Peyer's patch (tissue), 4 donors: ENCODE data around the gene SPEM3. TPM values are rescaled to one million over a fixed set of nuclear protein-coding genes. Genes with fewer than 3 reads are reported as not detected.
A peak's percentile ranks its signal among the peaks of the same experiment; 100 is the strongest.
"Not testable (repeated sequence)": the region's sequence is repeated elsewhere in the genome, so short reads cannot be mapped to it uniquely, and the experiment has no call there.

Experiments
- DNase-seq, 3 donors: peaks; one replicate each; pipeline ENCODE4 v3.0.0-alpha.2; 2017 to 2019
- H3K27ac ChIP-seq, 4 donors: fragments of 200-600 bp; sonication (generic); one replicate each; pipeline ENCODE4 v1.5.1; 2016 to 2019
- H3K27me3 ChIP-seq, 2 donors: fragments of 200-600 bp; sonication (generic); one replicate each; pipeline ENCODE4 v1.5.1; 2019
- H3K36me3 ChIP-seq, 3 donors: fragments of 200-600 bp; sonication (generic); one replicate each; pipeline ENCODE4 v1.5.1; 2016 to 2019
- H3K4me1 ChIP-seq, 4 donors: fragments of 200-600 bp; sonication (generic); one replicate each; pipeline ENCODE4 v1.5.1; 2016 to 2019
- H3K4me3 ChIP-seq, 4 donors: fragments of 200-600 bp; sonication (generic); 1 replicate in 3 of 4; 2 replicates in 1 of 4; pipeline ENCODE4 v1.5.1; 2016 to 2019; ENCODE audit warnings: mild to moderate bottlenecking in 1 of 4
- H3K9me3 ChIP-seq, 4 donors: fragments of 200-600 bp; sonication (generic); one replicate each; pipeline ENCODE4 v1.5.1; 2016 to 2019; ENCODE audit warnings: mild to moderate bottlenecking in 1 of 4
- POLR2A ChIP-seq, 2 donors: fragments of 450-650 bp; IDR thresholded peaks; one replicate each; pipeline ENCODE4 v1.5.1; 2017; ENCODE audit warnings: antibody characterized with exemption in 2 of 2, mild to moderate bottlenecking in 2 of 2, moderate library complexity in 2 of 2
- total RNA-seq, 4 donors: library from RNA; depleted of rRNA; stranded (reverse); fragments of >200 nt; gene quantifications; one replicate each; pipeline ENCODE4 v1.1.0, GENCODE V29; 2016
- TF ChIP-seq, protein P1 (sequence below), 6 experiments: fragments of 450-650 bp in 4 of 6; fragments of 200-600 bp in 2 of 6; sonication (generic) in 1 of 6; IDR thresholded peaks; one replicate each; pipeline ENCODE4 v1.5.1; 2017 to 2019; ENCODE audit warnings: antibody characterized with exemption in 6 of 6, mild to moderate bottlenecking in 3 of 6, moderate library complexity in 1 of 6

Gene SPEM3
- total RNA-seq, 4 donors from 2014 or later: not detected

GRCh38 chr17:7468804-7469389 is 40.2 kb downstream of the SPEM3 start:
- Histone ChIP-seq H3K36me3 (peaks cover 0 to 18% (median 0%) of the 10 kb centered on the region in 3 donors), H3K4me1 (peaks cover 0 to 24% (median 2%) of the 10 kb centered on the region in 4 donors), H3K4me3 (no peak overlapping the region), H3K9me3 (no peaks in the 10 kb centered on the region), H3K27ac (no peak overlapping the region), H3K27me3 (no peaks in the 10 kb centered on the region)
- TF ChIP-seq POLR2A (IDR thresholded peaks at IDR 0.05): no peak
- TF ChIP-seq, protein P1, sequence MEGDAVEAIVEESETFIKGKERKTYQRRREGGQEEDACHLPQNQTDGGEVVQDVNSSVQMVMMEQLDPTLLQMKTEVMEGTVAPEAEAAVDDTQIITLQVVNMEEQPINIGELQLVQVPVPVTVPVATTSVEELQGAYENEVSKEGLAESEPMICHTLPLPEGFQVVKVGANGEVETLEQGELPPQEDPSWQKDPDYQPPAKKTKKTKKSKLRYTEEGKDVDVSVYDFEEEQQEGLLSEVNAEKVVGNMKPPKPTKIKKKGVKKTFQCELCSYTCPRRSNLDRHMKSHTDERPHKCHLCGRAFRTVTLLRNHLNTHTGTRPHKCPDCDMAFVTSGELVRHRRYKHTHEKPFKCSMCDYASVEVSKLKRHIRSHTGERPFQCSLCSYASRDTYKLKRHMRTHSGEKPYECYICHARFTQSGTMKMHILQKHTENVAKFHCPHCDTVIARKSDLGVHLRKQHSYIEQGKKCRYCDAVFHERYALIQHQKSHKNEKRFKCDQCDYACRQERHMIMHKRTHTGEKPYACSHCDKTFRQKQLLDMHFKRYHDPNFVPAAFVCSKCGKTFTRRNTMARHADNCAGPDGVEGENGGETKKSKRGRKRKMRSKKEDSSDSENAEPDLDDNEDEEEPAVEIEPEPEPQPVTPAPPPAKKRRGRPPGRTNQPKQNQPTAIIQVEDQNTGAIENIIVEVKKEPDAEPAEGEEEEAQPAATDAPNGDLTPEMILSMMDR (IDR thresholded peaks at IDR 0.05): no peak
- DNase-seq: no peak

DNA sequence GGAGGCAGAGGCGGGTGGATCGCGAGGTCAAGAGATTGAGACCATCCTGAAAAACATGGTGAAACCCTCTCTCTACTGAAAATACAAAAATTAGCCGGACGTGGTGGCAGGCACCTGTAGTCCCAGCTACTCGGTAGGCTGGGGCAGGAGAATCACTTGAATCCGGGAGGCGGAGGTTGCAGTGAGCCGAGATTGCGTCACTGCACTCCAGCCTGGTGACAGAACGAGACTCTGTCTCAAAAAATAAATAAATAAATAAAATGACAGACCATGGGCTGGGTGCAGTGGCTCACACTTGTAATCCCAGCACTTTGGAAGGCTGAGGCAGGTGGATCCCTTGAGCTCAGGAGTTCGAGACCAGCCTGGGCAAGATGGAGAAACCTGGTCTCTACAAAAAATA is 41.2 kb downstream of the SPEM3 start:
- H3K27me3 ChIP-seq, H3K27ac ChIP-seq, H3K9me3 ChIP-seq, H3K4me3 ChIP-seq, DNase-seq: not testable (repeated sequence)
- peaks cover 0 to 18% (median 0%) of the 10 kb centered on the region in 3 donors for H3K36me3 ChIP-seq
- H3K4me1 ChIP-seq: peaks cover 0 to 24% (median 2%) of the 10 kb centered on the region in 4 donors

DNA sequence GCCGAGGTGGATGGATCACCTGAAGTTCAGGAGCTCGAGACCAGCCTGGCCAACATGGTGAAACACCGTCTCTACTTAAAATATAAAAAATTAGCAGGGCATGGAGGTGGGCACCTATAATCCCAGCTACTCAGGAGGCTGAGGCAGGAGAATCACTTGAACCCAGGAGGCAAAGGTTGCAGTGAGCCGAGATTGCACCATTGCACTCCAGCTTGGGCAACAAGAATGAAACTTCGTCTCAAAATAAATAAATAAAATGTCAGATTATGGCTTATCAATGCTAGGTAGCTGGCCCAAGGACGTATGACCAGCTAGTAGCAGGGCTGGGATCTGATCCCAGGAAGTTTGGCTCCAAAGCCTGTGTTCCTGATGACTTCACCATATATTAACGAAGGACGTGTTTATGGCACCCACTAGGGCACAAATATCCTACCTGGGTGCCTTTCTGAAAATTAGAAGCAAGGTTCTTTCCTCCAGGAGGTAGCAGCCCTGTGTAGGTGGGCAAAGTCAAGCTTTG is 41.9 kb downstream of the SPEM3 start:
- H3K36me3 ChIP-seq: peaks cover 0 to 16% (median 0%) of the 10 kb centered on the region in 3 donors
- H3K4me1 ChIP-seq: peaks cover 0 to 28% (median 2%) of the 10 kb centered on the region in 4 donors
- H3K9me3 ChIP-seq, DNase-seq, H3K4me3 ChIP-seq, H3K27ac ChIP-seq, H3K27me3 ChIP-seq: not testable (repeated sequence)

DNA sequence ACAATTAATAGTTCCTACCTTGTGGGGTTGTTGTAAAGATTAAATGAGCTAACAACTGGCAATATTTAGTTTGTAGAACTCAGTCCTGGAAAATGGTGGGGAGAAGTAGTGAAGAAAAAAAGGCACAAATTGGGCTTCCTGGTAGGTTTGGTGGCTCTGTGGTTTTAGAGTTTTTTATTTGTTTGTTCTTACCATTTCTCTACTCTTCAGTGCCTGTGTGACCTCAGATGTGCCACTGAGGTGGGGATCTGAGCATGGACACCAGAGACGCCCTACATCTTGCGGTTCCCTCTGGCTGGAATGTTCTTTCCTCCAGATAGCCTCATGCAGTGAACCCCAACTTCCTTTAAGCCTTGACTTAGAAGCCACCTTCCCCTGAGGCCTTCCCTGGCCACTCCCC is 43.1 kb downstream of the SPEM3 start:
- no peaks in the 10 kb centered on the region for H3K27me3 ChIP-seq
- DNase-seq: no peak
- no peak overlapping the region for H3K4me3 ChIP-seq
- H3K9me3 ChIP-seq: no peaks in the 10 kb centered on the region
- H3K36me3 ChIP-seq: peaks cover 0 to 4% (median 0%) of the 10 kb centered on the region in 3 donors
- H3K4me1 ChIP-seq: peaks cover 0 to 30% (median 2%) of the 10 kb centered on the region in 4 donors
- no peak overlapping the region for H3K27ac ChIP-seq
- TF ChIP-seq, protein P1 (IDR thresholded peaks at IDR 0.05): no peak
- TF ChIP-seq POLR2A (IDR thresholded peaks at IDR 0.05): no peak

DNA sequence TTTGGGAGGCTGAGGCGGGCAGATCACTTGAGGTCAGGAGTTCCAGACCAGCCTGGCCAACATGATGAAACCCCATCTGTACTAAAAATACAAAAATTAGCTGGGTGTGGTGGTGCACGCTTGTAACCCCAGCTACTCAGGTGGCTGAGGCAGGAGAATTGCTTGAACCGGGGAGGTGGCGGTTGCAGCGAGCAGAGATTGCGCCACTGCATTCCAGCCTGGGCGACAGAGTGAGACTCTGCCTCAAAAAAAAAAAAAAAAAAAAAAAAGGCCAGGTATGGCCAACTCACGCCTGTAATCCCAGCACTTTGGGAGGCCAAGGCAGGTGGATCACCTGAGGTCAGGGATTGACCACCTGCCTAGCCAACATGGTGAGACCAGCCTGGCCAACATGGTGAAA is 46.1 kb downstream of the SPEM3 start:
- H3K9me3 ChIP-seq, H3K36me3 ChIP-seq, H3K4me3 ChIP-seq, DNase-seq, H3K27ac ChIP-seq, H3K27me3 ChIP-seq: not testable (repeated sequence)
- H3K4me1 ChIP-seq: peaks cover 0 to 46% (median 4%) of the 10 kb centered on the region in 4 donors

GRCh38 chr17:7475764-7476422 is 47.2 kb downstream of the SPEM3 start:
- Histone ChIP-seq H3K27ac (peak overlapping the region in 3 of 4 donors; percentile 38 to 100 (median 98)), H3K9me3 (no peaks in the 10 kb centered on the region), H3K27me3 (no peaks in the 10 kb centered on the region), H3K36me3 (no peaks in the 10 kb centered on the region), H3K4me1 (peaks cover 0 to 49% (median 7%) of the 10 kb centered on the region in 4 donors), H3K4me3 (peak overlapping the region in 1 of 4 donors; percentile 1)
- DNase-seq: peak in 1 of 3 donors; percentile 66
- TF ChIP-seq POLR2A (IDR thresholded peaks at IDR 0.05): no peak
- TF ChIP-seq, protein P1 (IDR thresholded peaks at IDR 0.05): no peak

DNA sequence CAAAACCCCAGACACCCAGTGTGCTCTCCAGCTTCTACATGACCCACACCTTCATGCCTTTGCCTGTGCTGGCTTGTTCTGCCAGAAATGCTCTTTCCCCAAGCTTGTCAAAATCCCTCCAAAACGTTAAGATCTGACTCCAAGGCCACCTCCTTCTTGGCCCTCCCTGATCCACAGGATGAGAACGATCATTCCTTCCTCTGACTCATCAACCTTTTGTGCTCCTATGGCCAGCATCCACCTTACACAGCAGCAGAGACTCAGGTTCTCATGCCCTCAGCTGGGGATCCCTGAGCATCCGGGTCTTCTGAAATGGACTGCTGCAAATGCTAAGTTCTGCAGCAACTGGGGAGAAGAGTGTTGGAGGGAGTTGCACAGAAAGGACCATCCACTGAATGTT is 47.8 kb downstream of the SPEM3 start:
- DNase-seq: no peak
- Histone ChIP-seq H3K36me3 (no peaks in the 10 kb centered on the region), H3K4me3 (no peak overlapping the region), H3K9me3 (no peaks in the 10 kb centered on the region), H3K27ac (peak overlapping the region in 3 of 4 donors; percentile 38 to 100 (median 98)), H3K4me1 (peaks cover 0 to 49% (median 7%) of the 10 kb centered on the region in 4 donors), H3K27me3 (no peaks in the 10 kb centered on the region)
- no peak for TF ChIP-seq POLR2A (IDR thresholded peaks at IDR 0.05)
- TF ChIP-seq, protein P1 (IDR thresholded peaks at IDR 0.05): no peak
